ENCODE data around the gene BEGAIN.

The BEGAIN gene

GRCh38 chr14:100581228-100582145 is 5.7 kb downstream of the BEGAIN start:
- no peak for DNase-seq (ENCODE audit: low read depth)

- DNase-seq (ENCODE audit: low read depth) = no peak
These were observed 6.6 kb downstream of the BEGAIN start for GRCh38 chr14:100580316-100581227.

- DNase-seq (ENCODE audit: low read depth) = no peak
These were observed 8.7 kb downstream of the BEGAIN start for GRCh38 chr14:100578552-100578951.

DNA sequence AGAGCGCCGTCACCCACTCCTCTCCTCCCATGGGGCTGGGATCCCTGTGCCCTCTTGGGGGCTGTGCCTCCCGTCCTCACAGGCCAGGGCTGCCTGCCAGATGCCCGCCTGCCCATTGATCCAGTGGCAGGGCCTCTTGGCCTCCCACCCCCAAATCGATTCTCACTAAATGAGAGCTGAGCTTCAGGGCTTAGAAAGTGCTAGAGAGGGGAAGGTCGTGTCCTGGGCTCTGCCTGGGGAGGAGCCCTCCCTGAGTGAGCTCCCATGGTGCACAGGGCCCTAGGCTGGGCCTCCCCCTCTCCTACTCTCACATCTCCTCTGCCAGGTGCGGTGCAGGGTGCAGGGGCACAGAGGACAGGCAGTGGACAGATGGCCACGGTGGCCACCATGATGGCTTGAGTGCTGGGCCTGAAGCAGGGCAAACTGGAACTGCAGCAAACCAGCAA is 9.2 kb downstream of the BEGAIN start:
- no peak for DNase-seq (ENCODE audit: low read depth)

DNA sequence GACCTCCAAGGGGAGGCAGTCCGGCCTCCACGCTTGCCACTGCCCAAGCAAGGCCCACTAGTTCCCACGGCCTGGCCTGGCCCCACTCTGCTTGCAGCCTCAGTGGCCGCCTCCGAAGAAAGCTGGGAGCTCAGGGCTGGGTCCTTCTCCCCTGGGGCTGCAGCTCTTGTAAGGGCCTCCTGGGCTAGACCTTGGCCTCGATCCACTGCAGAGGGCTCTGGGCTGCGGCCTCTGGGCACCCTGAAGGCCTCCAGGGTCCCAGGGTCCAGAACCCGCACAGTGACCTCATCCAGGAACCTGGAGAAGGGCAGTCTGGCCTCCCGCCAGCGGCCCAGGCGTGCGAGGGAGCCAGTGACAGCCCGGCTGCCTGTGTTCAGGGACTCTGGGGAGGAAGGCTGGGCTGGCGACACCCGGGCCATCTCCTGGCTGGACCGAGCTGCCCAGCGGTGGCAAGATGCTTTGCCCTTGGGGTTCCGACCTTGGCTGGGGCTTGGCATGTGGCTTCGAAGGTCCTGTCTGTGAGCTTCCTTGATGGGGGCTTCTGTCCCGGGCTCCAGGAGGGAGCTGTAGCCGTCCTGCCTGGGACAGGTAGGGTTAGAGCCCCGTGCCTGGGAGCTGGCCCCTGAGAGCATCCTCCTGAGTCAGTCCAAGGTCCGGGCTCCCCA is 9.8 kb downstream of the BEGAIN start:
- no peak for DNase-seq (ENCODE audit: low read depth)

DNA sequence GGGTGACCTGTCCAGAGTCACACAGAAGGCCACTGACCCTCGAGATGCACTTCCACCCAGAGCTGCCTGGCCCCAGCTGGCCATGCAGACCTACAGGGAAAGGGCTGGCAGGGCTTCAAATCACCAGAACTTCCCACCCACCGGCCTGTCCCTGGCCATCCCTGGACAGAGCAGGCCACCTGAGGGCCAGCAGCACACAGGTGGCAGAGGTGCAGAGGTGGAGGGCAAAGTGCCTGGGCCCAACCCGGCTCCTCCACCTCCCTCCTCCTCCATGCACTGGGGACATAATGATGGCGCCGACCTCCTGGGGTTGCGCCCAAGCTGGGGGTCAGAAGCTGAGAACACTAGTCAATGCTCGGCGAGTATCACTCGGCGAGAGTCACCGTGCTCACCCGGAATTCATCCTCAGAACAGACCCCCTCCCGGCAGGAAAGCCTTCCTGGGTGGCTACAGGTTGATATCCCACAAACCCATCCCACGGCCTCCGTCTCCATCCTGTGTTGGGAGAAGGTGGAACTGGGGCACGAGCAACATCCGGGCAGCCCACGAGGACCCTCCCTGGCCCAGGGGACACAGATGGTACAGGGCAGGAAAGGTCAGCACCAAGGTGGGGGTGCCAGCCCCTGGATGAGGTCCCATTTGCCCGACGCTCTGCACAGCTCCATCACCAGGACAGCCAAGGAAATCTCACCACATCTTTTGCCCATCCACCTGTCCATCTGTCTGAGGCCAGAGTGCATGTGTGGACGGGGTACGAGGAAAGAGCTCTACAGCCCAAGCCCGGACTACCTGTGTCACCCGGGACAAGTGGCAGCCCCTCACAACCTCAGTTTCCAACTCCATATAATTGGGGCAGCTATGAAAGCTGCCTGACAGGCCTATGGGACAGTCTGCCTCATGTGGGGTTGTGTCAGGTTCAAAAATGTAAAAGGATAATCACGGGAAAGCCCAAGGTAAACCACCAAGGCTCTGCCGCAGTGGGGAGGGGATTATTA is 10.8 kb downstream of the BEGAIN start:
- no peak for DNase-seq (ENCODE audit: low read depth)

DNA sequence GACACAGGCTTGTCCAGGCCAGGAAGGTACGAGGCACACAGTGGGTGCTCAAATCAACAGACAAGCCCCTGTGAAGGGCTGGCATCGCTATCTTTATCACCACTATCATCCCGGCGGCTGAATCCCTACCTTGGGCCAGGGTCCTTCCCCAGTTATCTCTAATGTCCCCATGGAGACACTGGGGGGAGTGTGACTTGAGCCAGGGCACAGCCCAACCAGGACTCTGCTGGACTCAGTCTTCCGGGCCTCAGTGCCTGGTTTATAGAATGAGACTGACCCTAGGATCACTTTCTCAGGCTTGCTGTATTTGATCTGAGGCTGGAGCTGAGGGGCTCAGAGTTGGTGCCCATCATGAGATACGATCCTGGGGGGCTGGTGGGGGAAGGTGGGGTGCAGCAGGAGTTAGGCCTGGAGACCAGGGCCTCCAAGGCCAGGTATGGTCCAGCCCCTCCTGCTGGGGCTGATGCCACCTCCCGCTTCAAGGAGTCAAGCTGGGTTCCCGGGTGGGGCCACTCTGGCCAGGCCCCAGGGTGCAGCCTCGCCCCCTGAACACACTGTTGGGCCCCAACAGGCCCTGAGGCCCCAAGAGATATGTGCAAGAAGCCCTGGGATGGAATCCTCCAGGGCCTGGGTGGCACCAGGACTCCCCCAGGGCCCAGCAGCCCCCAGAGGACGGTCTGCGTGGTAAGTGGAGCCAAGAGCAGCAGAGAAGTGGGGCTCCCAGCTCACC is 11.8 kb downstream of the BEGAIN start:
- no peak for DNase-seq (ENCODE audit: low read depth)

DNA sequence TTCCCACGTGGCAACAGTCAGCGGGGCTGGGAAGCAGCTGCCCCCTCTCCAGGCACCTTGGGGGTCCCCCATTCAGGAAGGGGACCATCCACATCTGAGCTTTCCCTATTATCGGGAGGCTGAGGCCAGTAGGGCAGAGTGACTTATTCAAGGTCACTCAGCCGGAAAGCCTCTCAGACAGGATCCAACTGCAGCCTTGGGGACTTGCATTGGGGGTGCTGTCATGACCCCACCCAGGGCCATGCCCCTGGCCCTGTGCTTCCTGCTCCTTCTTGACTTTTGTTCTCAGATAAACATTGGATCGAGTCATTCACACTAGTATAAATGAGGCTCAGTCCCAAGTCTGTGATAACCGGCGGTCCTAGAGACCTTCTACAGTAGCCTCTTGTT is 12.6 kb downstream of the BEGAIN start:
- DNase-seq (ENCODE audit: low read depth) = no peak

GRCh38 chr14:100573757-100574641 is 13.2 kb downstream of the BEGAIN start:
- DNase-seq (ENCODE audit: low read depth) = no peak

DNA sequence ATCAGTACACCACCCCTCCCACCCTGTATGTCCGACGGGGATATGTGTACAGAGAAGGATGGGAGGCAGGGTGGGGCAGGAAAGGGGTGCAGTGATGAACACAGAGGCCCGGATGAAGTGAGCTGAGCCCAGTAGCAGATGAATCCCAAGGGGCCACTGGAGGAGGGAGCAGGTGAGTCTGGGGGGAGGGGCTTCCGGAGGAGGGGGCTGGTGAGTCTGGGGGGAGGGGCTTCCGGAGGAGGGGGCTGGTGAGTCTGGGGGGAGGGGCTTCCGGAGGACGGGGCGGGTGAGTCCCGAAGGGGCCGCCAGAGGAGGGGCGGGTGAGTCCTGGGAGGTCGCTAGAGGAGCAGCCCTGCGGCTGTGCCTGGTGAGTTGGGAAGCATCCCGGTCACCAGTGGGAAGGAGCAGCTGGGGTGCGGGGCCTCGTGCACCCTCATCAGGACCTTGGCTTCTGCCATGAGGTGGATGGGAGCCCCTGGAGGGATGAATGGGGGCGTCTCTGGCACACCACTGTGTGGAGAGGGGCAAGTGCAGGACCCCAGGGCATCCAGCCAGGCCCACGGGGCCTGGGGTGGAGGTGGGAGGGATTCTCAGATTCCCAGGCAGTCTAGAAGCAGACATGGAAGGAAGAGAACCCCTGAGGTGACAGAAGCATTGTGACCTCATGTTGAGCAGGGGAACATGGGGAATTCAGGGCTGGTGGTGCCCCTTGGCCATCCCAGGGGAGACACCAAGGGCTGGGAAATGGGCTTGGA is 14.0 kb downstream of the BEGAIN start:
- DNase-seq (ENCODE audit: low read depth) = no peak

DNA sequence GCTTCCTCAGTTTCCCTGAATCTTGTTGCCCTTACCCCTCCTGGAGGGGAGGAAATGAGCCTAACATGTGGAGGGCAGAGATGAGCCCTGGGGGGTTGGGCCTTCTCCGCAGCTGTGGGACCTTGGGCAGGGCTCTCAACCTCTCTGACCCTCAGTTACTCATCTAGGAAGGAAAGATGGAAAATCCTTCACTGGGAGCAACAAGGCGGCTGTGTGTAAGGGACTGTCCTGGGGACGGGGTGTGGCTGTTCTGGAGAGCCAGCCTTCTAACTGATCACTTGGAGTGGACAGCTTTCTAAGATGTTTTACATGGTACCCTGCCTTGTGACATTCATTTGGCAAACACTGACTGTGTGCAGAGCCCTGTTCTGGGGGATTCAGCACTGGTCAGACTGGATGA is 14.7 kb downstream of the BEGAIN start:
- DNase-seq (ENCODE audit: low read depth) = no peak

- DNase-seq (ENCODE audit: low read depth) = no peak
These were observed 15.4 kb downstream of the BEGAIN start for GRCh38 chr14:100571837-100572236.

DNA sequence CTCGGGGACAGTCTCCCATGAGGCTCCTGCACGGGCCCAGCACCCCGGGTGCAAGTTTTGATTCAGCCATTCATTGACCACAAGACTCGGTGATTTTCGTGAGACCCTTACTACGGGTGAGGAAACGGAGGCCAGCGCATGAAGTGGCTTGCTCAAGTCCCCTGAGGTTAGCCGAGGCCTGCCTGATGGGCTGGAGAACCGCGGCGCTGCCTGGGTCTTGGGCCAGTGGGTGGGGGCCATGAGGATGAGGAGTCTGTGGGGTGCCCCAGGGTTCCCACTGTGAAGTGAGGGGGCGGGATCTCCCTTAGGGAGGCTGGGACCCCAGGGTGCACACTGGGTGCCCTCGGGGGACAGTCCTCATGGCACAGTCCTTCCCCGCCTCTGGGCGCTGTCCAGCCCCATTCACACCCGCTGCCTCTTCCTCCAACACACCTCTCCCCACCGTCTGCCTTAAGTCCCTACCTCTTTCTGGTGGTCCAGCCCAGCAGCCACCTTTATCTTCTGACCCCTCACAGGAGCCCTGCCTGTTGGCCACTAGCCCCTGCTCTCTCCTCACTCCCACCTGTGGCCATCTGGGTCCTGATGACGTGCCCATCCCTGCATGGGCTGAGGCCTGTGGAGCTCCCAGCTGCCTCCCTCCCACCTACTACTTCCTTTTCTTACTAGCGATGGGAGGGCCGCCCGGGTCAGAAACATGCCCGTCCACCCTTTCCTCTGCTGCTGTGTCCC is 16.3 kb downstream of the BEGAIN start:
- no peak for DNase-seq (ENCODE audit: low read depth)

GRCh38 chr14:100569734-100570286 is 17.4 kb downstream of the BEGAIN start:
- no peak for DNase-seq (ENCODE audit: low read depth)

DNA sequence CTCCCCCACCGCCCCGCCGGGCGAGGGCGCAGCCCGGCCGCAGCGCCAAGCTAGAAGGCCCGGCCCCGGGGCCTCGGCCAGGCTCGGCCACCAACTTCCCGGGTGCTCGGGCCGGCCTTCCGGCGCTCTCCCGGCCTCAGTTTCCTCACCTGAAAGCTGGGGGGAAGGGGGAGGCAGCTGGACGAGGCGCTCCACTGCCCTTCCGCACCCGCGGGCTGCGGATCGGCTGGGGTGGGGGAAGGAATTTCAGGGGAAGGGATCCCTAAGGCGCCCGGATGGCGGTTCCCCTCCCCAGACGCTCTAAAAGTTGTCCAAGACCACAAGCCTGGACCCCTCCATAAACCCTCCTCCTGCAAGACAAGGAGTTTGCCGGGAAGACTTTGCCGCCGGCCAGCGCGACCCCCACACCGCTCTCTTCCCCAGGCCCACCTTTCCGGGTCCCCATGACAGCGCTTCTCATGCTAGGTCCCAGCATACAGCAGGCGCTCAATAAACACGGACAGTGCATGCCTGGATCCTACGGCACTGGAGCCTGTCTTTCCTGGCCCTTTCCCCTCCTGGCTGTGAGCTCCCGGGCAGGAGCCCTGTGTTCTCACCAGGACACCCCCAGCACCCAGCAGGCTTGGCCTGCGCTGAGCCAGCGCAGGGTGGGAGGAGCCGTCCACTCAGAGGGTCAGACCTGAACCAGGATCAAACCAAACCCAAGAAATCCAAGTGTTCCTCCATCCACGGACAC is 18.1 kb downstream of the BEGAIN start:
- no peak for DNase-seq (ENCODE audit: low read depth)

GRCh38 chr14:100568164-100568997 is 18.8 kb downstream of the BEGAIN start:
- no peak for DNase-seq (ENCODE audit: low read depth)

Data from stimulated activated CD8-positive, alpha-beta memory T cell treated with anti-CD3 and anti-CD28 coated beads, Interleukin-12 subunit alpha, Interleukin-12 subunit beta, amount 100 ng/mL, for 1 hour (primary cell).